ENCODE measurements around the gene SIGMAR1.

Gene SIGMAR1

GRCh38 chr9:34656992-34657391 is 19.4 kb upstream of the SIGMAR1 start:
- no peaks in the 10 kb centered on the region for H3K79me2 ChIP-seq (ENCODE audit: low read length)
- no peaks in the 10 kb centered on the region for H3K9me2 ChIP-seq (replicated peaks; ENCODE audit: insufficient read depth, low read length)
- H4K20me1 ChIP-seq (ENCODE audit: insufficient read depth, low read length): no peaks in the 10 kb centered on the region
- H2AFZ ChIP-seq (ENCODE audit: low read length): no peak overlapping the region
- H3K36me3 ChIP-seq (replicated peaks; ENCODE audit: insufficient read depth, low read length): no peaks in the 10 kb centered on the region
- TF ChIP-seq, protein P1, sequence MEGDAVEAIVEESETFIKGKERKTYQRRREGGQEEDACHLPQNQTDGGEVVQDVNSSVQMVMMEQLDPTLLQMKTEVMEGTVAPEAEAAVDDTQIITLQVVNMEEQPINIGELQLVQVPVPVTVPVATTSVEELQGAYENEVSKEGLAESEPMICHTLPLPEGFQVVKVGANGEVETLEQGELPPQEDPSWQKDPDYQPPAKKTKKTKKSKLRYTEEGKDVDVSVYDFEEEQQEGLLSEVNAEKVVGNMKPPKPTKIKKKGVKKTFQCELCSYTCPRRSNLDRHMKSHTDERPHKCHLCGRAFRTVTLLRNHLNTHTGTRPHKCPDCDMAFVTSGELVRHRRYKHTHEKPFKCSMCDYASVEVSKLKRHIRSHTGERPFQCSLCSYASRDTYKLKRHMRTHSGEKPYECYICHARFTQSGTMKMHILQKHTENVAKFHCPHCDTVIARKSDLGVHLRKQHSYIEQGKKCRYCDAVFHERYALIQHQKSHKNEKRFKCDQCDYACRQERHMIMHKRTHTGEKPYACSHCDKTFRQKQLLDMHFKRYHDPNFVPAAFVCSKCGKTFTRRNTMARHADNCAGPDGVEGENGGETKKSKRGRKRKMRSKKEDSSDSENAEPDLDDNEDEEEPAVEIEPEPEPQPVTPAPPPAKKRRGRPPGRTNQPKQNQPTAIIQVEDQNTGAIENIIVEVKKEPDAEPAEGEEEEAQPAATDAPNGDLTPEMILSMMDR (IDR thresholded peaks at IDR 0.05; ENCODE audit: low read length): no peak
- TF ChIP-seq EZH2phosphoT487 (IDR thresholded peaks at IDR 0.05; ENCODE audit: low read length) (no peak), EZH2 (optimal IDR thresholded peaks at IDR 0.05; ENCODE audit: low read depth, low read length) (no peak)
- H3K4me3 ChIP-seq (ENCODE audit: low read length): no peak overlapping the region
- no peaks in the 10 kb centered on the region for H3K9me3 ChIP-seq (replicated peaks; ENCODE audit: insufficient read depth, low read length)
- no peak overlapping the region for H3K27ac ChIP-seq (ENCODE audit: low read length)
- no peaks in the 10 kb centered on the region for H3F3A ChIP-seq (ENCODE audit: insufficient read depth, low read length)
- H3K4me2 ChIP-seq (ENCODE audit: low read depth, low read length): no peak overlapping the region
- H3K9ac ChIP-seq (ENCODE audit: low read length): no peak overlapping the region
- no peaks in the 10 kb centered on the region for H3K4me1 ChIP-seq (ENCODE audit: low read length)
- DNase-seq: no peak
- H3K27me3 ChIP-seq (replicated peaks; ENCODE audit: insufficient read depth, low read length): no peaks in the 10 kb centered on the region

- no peak overlapping the region for H3K4me2 ChIP-seq (ENCODE audit: low read depth, low read length)
- no peak for DNase-seq
- H3K79me2 ChIP-seq (ENCODE audit: low read length): no peaks in the 10 kb centered on the region
- no peak overlapping the region for H3K4me3 ChIP-seq (ENCODE audit: low read length)
- H2AFZ ChIP-seq (ENCODE audit: low read length): no peak overlapping the region
- no peaks in the 10 kb centered on the region for H3K4me1 ChIP-seq (ENCODE audit: low read length)
- TF ChIP-seq, protein P1 (IDR thresholded peaks at IDR 0.05; ENCODE audit: low read length): no peak
- TF ChIP-seq EZH2 (optimal IDR thresholded peaks at IDR 0.05; ENCODE audit: low read depth, low read length): no peak
- TF ChIP-seq EZH2phosphoT487 (IDR thresholded peaks at IDR 0.05; ENCODE audit: low read length): no peak
- no peak overlapping the region for H3K27ac ChIP-seq (ENCODE audit: low read length)
- no peak overlapping the region for H3K9ac ChIP-seq (ENCODE audit: low read length)
- no peaks in the 10 kb centered on the region for H4K20me1 ChIP-seq (ENCODE audit: insufficient read depth, low read length)
- H3K36me3 ChIP-seq (replicated peaks; ENCODE audit: insufficient read depth, low read length): no peaks in the 10 kb centered on the region
- no peaks in the 10 kb centered on the region for H3K27me3 ChIP-seq (replicated peaks; ENCODE audit: insufficient read depth, low read length)
- H3K9me3 ChIP-seq (replicated peaks; ENCODE audit: insufficient read depth, low read length): no peaks in the 10 kb centered on the region
- no peaks in the 10 kb centered on the region for H3K9me2 ChIP-seq (replicated peaks; ENCODE audit: insufficient read depth, low read length)
- H3F3A ChIP-seq (ENCODE audit: insufficient read depth, low read length): peaks cover 4% of the 10 kb centered on the region; the same call in 1 of the 2 replicates
Observed at GRCh38 chr9:34655394-34655793, 17.8 kb upstream of the SIGMAR1 start.

DNA sequence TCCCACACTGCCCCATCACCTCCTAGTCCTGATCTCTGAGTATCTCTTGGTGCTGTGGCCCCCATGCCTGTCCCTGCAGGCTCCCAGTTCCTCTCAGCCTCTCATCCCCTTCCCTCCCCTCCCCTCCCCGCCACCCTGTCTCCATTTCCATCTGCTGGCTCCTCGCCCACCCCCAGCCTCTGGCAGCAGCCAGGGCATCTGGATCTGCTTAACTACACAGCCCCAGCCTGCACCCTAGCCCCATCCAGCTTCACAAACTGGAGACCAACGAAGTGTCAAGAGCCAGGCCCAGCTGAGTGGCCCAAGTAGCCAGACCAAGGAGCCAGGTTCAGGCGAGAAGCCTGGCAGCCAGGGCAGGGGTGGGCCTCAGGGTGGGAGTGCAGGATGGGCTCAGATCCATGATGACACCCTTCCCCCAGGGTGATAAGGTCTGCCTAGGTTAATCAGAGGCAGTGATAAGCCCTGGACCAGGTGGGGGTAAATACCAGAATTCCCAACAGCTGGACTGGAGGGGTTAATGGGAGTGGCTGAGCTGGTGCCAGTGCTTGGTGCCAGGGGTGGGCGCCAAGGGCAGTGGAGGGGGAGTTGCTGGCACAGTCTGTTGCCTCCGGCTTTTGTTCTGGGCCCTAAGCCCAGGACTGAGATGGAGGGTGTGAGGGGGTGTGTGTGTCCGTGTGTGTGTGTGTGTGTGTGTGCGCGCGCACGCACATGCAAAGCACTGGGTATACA is 16.9 kb upstream of the SIGMAR1 start:
- Histone ChIP-seq H3K9me2 (replicated peaks; ENCODE audit: insufficient read depth, low read length) (no peaks in the 10 kb centered on the region), H4K20me1 (ENCODE audit: insufficient read depth, low read length) (no peaks in the 10 kb centered on the region), H2AFZ (ENCODE audit: low read length) (no peak overlapping the region), H3K36me3 (replicated peaks; ENCODE audit: insufficient read depth, low read length) (no peaks in the 10 kb centered on the region), H3K27ac (ENCODE audit: low read length) (no peak overlapping the region), H3F3A (ENCODE audit: insufficient read depth, low read length) (peaks cover 4% of the 10 kb centered on the region; the same call in 1 of the 2 replicates), H3K79me2 (ENCODE audit: low read length) (no peaks in the 10 kb centered on the region), H3K9me3 (replicated peaks; ENCODE audit: insufficient read depth, low read length) (no peaks in the 10 kb centered on the region), H3K4me1 (ENCODE audit: low read length) (no peaks in the 10 kb centered on the region), H3K9ac (ENCODE audit: low read length) (no peak overlapping the region), H3K4me2 (ENCODE audit: low read depth, low read length) (no peak overlapping the region), H3K4me3 (ENCODE audit: low read length) (no peak overlapping the region), H3K27me3 (replicated peaks; ENCODE audit: insufficient read depth, low read length) (no peaks in the 10 kb centered on the region)
- TF ChIP-seq, protein P1 (IDR thresholded peaks at IDR 0.05; ENCODE audit: low read length): no peak
- DNase-seq: no peak

Measured in MM.1S (cell line).